NB4 (cell line): ENCODE measurements around the gene TOMT.

ENCODE experiments used
- DNase-seq: peaks from one replicate; pipeline ENCODE4 v3.0.0; 2010; ENCODE audit warnings: low read depth
- H3K4me3 ChIP-seq: one replicate; pipeline ENCODE4 v1.5.1; 2011; ENCODE audit warnings: mild to moderate bottlenecking, low read depth, low read length, moderate library complexity
- CTCF ChIP-seq: IDR thresholded peaks from one replicate; pipeline ENCODE4 v1.5.1; 2012; ENCODE audit warnings: low read depth, low read length
- MAX ChIP-seq: IDR thresholded peaks from 2 replicates; pipeline ENCODE4 v1.6.1; 2011; ENCODE audit warnings: low read depth, low read length
- MYC ChIP-seq: IDR thresholded peaks from 2 replicates; pipeline ENCODE4 v1.6.1; 2011; ENCODE audit warnings: low read depth, low read length
- POLR2A ChIP-seq: IDR thresholded peaks from 2 replicates; pipeline ENCODE4 v1.6.1; 2011; ENCODE audit warnings: mild to moderate bottlenecking; ENCODE audit not compliant: insufficient read length; ENCODE audit errors: extremely low read depth

Gene TOMT

GRCh38 chr11:72154816-72155215 lies 49.1 kb downstream of the TOMT start:
- TF ChIP-seq CTCF (no peak), MAX (no peak), MYC (no peak), POLR2A (no peak)
- H3K4me3 ChIP-seq: no peak overlapping the region
- DNase-seq: no peak

GRCh38 chr11:72155751-72156150 lies 50.0 kb downstream of the TOMT start:
- DNase-seq: no peak
- TF ChIP-seq MAX (no peak), CTCF (no peak), POLR2A (no peak), MYC (no peak)

GRCh38 chr11:72157131-72157530 lies 51.4 kb downstream of the TOMT start:
- no peak for DNase-seq
- TF ChIP-seq POLR2A (no peak), MYC (no peak), MAX (no peak), CTCF (no peak)

More at GRCh38 chr11:72155751-72156150, 50.0 kb downstream of the TOMT start:
- no peak overlapping the region for H3K4me3 ChIP-seq

More at GRCh38 chr11:72157131-72157530, 51.4 kb downstream of the TOMT start:
- H3K4me3 ChIP-seq: no peak overlapping the region
